HG03558 (cell line): ENCODE results near the gene LIX1L.
A peak's percentile ranks its signal among the peaks of the same experiment; 100 is the strongest.

ENCODE experiments used
- ATAC-seq: cut with Tn5 transposase; IDR thresholded peaks from one replicate; pipeline ENCODE4 v1.9.1; 2021; ENCODE audit warnings: moderate number of reproducible peaks; ENCODE audit not compliant: unreplicated experiment; ENCODE audit errors: extremely low read depth

The LIX1L gene

DNA sequence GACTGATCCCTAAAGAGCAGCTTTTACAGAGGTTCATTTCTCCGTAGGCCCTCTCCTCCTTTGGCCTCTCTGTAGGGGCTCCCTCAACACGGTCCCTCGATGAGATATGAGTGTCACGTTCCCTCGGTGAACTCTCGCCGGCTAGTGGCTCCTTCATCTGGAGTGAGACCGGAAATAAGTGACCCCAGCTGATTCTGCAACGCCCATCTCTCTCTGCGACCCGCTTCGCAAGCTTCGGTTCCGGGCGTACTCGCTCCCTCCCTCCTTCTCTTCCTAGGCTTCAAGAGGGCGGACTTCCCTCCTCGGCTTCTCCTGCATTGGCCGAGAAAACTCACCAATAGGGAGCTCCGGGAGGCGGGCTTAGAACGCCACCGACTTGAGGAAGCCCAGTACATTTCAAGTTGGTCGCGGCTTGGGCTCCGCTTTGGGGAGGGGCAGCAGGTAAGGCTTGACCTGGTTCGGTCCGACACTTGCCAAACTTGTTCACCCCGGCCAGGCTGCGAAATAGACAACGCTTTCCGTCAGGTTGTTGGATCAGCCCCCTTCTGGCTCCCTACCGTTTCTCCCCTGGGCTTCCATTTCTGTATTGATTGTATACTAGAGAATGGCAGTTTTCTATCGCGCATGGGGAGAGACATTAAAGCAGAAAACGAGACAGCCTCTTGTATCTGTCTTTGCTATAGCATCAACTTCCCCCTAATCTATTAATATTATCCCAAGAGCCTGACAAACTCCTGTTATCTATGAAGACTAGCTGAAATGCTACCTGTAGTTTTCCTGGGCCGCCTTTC is 6.7 kb upstream of the LIX1L start, which contains the start of the genes ANKRD34A and POLR3GL:
TSS of gene ANKRD34A (minus strand) at position 248 of the 791 bp plus-strand sequence. CDS start 2,816 bp downstream, outside the sequence.
TSS of gene POLR3GL (plus strand) at position 363 of the 791 bp plus-strand sequence. CDS start 10,176 bp downstream, outside the sequence.
- ATAC-seq: peak; percentile 81

DNA sequence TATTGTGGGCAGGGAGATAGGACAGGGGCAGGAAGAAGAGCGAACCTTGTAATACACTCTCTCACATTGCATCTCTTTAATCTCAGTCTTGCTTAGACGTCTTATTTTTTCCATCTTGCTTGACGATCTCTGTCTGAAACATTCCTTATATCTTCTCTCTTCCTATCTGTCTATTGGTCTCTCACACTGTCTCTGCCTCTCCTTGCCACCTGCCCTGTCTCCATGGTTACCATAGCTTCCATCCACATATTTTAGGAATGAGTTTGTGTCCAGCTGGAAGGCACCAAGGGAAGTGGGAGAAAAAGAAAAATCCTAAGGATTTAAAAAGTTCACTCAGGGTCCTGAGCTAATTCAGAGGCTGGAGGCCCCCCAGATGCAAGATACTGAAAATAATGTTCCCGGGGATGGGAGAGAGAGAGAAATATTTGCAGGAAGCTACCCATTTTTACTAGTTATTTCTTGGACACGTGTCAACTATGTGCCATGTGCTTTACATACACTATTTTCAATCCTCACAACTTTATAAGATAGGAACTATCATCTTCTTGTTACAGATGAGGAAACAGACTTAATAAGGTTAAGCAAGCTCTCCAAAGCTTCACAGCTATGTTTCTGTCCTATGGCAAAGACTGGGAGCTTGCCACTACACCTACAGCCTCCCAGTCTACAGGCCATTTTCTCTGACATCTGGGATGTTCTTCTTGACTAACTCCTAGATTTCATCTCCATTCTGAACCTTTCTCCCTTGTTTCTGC is 5.6 kb upstream of the LIX1L start:
- no peak for ATAC-seq

DNA sequence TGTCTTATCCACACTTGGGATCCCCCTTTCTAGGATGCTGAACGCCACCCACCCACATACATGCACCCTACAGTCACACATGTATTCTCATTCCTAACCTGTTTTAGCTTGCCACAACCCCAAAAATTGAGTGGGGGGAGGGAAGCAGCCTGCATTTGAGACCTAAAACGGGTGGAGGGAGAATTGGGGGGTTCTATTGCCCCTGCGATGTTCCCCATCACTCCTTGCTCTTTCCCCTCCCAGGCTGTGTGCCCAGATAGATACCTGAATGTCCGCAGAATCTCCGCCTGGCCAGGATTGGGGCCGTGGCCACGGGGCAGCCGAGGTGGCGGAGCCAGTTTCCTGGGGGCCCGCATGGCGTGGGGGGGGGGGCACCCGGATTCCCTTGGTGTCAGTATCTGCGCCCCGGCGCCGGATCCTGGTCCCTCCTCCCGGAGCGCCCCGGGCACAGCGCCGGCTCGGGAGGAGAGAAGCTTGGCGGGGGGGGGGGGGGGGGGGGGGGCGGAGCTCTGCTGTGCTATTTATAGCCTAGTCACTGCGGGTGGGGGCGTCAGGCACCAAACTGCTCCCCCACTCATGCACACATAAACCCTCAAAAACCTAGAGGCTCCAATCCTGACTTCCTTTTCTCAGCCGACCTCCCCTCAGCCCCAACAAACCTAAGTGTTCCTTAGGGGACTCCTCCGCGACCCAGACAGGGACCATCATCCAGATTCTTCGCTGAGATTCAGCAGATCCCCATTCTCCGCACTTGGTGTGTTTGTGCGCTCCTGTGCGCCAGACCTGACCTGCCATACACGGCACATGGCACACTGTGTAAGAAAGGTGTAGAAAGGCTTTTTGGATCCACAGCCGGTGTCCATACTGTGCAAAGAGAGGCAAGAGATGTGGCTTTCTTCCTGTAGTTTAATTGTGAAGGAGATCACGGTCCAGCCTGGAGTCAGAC is 4.6 kb upstream of the LIX1L start:
- ATAC-seq: no peak

DNA sequence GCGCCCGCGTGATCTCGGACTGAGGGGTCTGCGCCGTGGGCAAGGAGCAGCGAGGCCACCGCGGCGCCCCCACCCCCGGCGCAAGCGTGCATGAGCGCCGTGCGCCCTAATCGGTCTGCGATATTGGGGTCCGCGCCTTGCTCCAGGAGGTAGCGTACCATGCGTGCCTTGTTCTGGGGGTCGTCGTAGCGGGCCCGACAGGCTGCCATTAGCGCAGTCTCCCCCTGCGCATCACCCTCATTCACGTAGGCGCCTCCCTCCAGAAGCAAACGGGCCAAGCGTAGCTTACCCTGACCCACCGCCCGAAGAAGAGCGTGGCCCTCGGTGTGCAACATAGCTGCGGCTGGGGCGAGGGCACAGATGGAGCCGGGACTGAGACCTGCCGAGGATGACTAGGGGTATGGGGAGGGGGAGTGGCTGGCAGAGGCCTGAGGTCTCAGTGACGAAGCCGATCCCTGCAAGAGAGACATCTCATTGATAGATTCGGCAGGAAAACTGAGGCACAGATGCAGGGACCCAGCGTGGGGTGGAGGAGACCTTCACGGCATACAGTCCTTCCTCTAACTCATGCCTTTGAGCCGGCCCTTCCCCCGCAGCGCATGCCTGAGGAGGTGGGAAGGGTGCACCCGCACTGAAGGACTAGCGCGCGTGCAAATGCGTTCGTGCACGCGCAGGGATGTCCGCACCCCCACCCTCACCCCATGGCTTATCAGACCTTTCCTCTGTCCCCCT is 3.8 kb upstream of the LIX1L start:
- ATAC-seq: no peak

DNA sequence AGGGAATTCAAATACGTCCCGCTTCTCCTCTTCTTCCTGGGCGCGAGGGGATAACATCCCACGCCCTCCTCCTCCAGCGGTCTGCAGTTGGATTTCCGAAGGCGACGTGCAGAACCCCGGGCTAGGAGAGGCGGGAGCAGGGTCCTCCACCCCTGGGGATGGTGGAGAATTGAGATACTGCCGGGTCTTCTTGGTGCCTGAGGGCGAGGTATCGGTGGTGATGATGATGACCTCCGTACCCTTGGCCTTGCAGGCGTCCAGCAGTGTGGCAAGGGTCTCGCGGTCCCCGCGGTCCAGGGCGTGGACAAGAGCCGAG is 3.2 kb upstream of the LIX1L start:
- no peak for ATAC-seq

DNA sequence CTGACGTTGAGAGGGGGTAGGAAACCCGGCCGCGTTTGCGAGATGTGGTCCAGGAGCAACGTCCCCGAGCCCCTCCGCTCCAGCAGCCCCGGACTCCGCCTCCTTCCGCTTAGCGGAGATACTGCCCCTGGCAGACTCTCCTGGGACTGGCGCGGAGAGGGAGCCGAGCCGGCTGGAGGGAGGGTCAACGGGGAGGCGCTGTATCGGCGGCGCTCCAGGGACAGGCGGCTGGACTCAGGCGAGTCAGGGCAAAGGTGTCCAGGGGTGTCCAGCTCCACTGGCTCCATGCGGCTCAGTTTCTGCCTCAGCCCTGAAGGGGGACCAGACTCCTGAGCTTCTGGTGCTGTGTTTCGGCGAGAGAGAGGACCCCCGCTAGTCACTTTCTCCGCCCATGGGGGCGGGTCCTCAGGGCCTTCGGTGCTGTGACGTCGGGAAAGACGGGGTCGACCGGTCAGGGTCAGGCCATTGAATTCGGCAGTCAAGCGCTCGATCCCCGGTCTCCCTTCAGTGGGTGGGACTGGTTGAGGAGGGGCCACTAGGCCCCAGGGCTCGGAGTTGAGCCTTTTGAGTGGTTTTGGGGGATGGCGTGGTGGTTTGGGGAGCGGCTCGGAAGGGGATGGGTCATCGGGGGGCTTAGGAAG is 2.8 kb upstream of the LIX1L start:
- no peak for ATAC-seq

DNA sequence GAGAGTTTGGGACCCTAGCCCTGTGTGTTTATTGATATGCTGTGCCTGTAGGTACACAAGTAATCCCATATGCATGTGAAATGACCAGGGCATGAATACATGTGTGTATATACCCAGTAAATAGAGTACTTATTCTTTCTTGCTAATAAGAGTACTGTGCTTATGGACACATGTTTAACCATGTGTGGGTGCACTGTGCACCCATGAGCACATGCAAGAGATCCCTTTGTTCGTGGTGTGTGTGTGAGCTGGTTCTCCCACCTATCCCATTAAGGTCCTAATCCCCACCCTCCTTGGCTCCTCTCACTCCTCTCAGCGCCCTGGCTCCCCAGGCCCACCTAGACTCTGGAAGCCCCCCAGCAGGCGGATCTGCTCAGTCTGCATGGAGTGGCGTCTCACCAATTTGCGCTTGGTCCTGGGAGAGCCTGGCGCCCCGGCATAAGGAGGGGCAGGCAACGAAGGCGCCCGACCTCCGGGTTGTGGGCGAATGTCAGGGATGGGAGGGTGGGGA is 2.2 kb upstream of the LIX1L start:
- no peak for ATAC-seq

DNA sequence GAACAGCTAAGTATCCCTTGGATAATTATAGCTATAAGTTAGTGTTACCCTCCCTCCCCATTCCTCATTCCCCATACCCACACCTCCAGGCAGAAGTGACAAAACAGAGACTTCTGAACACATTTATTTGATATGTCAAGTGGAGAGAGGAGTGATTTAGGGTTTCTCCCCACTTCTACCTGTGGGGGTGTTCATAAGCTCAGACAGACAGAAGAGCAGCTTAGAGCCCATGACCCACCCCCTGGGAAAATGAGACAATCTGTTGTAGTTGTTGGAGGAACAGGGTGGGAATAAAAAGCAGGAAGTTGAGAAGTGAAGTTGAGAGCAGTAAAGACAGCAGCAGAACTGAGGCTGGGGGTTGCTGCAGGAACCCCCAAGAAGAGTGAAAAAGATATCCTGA is 1.5 kb upstream of the LIX1L start:
- ATAC-seq: no peak

DNA sequence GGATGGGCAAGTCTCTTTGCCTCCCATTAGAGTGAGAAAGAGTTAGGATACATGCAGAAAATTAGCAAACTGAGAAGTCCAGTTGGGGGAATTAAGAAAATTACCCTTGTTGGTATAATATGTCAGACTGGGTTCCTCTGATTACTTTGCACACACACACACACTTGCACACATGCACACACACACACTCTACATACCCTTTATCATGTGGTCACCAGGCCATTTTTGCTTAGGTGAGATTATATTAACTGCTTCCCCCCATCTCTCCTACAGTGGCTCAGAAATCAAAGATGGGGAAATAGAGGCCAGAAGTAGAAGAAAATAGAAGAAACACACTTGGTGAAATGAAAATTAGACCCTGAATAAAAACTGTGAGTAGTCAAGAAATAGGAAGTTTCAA is 917 bp upstream of the LIX1L start:
- ATAC-seq: no peak

DNA sequence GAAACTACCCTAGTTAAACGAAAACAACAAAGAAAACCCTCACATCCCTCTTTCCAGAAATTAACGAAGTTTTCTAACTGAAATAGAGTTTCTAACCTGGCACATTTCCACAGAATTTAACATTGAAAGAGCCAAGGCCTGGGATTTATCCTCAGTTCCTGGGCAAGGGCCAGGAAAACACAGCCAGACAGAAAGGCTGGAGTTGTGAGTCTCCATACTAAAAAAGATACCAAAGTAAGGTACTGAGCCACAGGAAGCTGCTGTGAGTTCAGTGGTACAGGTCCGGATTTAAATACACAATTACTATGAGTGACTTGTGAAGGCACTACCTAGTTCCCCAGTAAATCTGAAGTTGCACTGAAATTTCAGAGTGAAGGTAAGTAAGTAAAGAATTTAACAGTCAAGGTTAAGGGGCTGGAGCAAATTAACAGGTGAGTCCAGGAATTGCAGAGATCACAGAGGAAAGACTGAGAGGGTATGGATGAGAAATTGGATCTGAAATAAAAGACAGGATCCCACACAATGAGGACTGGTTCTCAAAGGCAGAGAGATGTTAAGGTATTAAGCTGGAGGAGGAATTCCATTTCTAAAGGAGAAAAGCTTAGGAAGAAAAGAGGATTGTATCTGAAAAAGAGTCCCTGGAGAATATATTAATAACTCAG is 905 bp downstream of the LIX1L start:
- ATAC-seq: no peak

DNA sequence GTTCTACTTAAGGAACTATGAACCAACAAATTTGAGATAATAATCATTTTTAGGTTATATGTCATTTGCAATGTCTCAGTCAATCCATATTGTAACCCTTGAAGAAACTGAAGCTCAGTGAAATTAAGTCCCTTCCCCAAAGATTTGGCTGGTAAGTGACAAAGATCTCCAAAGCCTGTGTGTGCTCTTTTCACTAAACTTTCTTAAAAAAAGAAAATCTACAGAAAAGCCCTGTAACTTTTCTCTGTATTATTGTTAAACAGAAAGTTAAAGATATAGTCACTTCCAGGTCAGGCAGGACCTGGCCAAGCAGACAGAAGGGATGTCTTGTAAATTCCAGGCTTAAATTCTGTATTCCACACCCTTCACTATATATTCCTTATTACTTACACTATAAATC is 1.5 kb downstream of the LIX1L start:
- ATAC-seq: no peak

DNA sequence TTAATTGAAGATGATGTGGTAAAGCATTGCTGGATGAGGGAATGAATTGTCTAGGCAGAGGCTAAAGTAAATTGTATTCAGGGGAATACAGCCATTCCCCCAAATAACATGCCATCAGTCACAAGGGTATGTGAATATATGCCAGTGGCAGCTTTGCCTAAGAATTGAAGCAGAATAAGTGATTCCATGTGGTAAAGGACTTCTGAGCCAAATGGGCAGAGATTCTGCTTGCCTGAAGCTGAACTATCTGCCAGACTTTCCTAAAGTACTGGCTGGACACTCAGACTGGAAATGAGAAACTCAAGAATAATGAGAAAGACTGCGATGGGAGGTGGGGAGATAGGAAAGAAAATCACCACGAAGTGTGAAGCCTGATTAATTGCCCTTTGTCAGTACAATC is 2.4 kb downstream of the LIX1L start:
- no peak for ATAC-seq

DNA sequence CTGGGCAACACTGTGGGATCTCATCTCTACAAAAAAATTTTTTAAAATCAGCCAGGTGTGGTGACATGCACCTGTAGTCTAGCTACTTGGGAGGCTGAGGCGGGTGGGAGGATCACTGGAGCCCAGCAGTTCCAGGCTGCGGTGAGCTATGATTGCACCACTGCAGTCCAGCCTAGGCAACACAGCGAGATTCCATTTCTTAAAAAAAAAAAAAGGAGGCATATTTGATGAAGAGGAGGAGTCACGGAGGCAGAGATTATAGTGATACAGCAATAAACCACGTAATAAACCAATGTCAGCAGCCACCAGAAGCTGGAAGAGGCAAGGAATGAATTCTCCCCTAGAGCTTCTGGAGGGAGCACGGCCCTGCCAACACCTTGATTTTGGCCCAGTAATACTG is 4.0 kb downstream of the LIX1L start:
- ATAC-seq: no peak

DNA sequence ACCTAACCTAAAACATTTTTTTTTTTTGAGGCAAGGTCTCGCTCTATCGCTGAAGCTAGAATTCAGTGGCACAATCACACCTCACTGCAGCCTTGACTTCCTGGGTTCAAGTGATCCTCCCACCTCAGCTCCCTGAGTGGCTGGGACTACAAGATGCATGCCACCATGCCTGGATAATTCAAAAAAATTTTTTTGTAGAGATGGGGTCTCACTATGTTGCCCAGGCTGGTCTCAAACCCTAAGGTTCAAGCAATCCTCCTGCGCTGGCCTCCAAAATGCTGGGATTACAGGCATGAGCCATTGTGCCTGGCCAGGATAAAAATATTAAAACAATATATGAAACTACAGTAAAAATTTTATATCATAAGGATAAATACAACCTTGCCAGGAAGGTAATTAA is 4.9 kb downstream of the LIX1L start:
- no peak for ATAC-seq

DNA sequence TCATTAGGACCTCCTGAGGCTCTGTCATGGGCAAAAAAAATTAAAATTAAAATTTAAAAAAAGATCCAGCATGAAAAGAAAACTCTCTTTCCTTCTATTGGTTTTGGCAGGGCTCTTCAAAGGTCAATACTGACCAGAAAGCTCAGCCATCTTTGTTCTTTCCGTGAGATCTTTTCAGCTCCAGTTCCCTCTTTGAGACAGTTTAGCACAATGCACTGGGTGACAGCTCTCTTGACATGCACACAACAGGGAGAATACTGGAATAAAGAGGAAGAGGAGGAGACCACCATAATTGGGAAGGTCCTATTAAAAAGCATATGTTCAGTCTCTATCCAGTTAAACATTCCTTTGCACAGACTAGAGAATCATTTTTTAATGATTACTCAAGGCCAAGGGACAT is 6.3 kb downstream of the LIX1L start:
- ATAC-seq: no peak

DNA sequence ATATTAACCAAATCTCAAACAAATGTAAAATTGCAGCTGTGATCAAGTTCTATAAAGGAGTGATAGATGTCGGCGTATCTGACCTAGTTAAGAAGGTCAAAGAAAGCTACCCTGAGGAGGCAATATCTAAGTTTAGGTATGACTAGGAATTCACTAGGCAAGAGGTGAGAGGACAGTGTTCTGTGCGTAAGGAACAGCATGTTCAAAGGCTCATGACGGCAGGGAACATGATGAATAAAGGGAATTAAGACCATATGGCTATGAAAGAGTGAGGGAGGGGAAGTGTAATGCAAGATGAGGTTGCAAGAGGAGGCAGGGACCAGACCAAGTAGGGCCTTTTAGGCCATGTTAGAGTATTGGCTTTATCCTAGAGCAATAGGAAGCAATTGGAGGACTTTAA is 8.6 kb downstream of the LIX1L start:
- no peak for ATAC-seq

DNA sequence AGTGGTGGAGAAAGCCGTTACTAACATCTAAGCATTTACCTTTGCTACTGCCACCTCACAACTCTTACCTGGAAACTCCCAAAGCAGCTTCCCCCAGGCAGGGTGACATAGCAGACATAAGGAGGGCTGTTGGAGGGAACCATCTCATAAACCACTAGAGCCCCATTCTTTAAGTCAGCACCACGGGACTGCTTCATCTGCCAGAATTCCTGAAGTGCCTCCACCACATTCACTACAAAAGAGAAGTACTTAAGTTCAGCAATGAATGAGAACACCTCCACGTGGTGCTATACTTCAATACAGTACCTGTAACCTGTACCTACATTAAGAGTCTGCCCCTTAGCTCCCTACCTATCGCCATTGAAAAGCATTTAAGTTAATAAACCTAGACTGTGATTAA is 10.3 kb downstream of the LIX1L start:
- ATAC-seq: no peak

DNA sequence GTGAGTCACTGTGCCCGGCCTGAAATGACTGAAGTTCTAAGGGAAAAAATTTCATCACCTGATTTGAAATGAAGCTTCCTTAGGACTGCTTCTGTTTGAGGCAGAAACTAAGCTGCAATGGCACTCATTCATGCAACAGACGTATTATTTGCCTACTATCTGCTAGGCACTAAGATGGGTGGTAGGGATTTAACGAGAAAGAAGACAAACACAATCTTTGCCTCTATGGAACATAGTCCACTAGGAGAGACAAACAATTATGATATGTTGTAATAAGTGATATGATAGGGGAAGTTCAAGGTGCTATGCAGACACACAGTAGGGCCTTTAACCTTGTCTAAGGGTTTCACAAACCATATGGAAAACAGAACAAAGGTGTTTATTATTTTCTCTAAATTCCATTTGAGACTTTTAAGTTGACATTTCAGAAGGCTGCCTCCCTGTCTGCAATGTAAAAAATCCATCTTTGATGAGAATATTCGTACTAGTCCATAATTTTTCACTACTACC is 11.3 kb downstream of the LIX1L start:
- ATAC-seq: no peak

DNA sequence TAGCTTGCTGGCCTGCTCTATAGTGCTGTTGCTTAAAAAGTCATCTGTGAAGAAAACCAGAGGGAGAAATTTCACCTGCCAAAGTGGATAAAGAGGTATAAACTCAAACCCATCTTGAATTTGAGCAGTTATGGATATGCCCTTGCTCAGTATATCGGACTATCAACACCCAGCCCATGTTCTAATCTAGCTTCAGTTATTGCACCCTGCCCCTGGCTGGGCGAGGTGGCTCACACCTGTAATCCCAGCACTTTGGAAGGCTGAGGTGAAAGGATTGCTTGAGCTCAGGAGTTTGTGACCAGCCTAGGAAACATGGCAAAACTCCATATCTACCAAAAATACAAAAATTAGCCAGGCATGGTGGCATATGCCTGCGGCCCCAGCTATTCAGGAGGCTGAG is 13.3 kb downstream of the LIX1L start:
- ATAC-seq: no peak
